ENCODE measurements around the gene ANXA9.

The ANXA9 gene

DNA sequence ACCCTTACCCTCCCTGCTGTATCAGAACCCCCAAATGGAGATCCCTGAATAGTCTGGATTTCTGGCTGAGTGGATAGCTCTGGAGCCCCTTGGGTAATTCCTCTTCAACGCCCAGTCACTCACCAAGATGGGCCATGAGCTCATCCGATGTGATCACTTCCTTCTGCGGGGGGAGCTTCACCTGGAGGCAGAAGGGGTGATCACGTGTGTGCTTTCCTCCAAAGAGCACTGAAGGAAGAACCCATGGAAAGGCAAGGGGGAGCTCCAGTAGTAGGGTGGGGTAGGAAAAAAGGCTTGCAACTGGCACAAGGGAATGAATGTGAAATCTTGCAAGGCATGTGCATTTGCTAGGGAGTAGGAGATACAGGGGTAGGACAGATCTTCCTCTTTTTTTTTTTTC lies 19.5 kb downstream of the ANXA9 start:
- TF ChIP-seq, protein P1, sequence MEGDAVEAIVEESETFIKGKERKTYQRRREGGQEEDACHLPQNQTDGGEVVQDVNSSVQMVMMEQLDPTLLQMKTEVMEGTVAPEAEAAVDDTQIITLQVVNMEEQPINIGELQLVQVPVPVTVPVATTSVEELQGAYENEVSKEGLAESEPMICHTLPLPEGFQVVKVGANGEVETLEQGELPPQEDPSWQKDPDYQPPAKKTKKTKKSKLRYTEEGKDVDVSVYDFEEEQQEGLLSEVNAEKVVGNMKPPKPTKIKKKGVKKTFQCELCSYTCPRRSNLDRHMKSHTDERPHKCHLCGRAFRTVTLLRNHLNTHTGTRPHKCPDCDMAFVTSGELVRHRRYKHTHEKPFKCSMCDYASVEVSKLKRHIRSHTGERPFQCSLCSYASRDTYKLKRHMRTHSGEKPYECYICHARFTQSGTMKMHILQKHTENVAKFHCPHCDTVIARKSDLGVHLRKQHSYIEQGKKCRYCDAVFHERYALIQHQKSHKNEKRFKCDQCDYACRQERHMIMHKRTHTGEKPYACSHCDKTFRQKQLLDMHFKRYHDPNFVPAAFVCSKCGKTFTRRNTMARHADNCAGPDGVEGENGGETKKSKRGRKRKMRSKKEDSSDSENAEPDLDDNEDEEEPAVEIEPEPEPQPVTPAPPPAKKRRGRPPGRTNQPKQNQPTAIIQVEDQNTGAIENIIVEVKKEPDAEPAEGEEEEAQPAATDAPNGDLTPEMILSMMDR (IDR thresholded peaks at IDR 0.05; ENCODE audit: control insufficient read depth, insufficient read depth, low read depth, low read length, missing control alignments), result no peak
- no peak overlapping the region for H3K4me3 ChIP-seq (ENCODE audit: control insufficient read depth, low read depth, low read length)
- DNase-seq (ENCODE audit: low read depth), result no peak

DNA sequence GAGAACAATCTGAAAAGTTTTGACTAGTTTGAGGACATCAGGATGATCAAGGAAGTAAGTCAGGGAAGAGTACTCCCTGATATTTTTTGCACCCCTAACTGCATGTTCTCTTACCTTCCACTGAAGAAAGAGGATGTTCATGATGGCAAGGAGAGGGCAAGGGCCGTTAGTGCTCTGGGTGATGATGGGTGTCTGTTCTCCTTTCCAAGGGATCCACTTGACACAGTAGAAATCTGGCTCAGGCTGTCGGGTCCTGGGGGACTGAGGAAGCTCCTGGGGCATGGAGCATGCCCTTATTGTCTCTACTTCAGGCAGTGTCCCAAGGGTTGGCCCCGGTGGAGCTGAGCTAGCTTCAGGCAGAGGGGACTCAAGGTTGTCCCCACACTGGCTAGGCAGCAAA lies 20.0 kb downstream of the ANXA9 start:
- TF ChIP-seq, protein P1 (IDR thresholded peaks at IDR 0.05; ENCODE audit: control insufficient read depth, insufficient read depth, low read depth, low read length, missing control alignments), result no peak
- H3K4me3 ChIP-seq (ENCODE audit: control insufficient read depth, low read depth, low read length), result no peak overlapping the region
- no peak for DNase-seq (ENCODE audit: low read depth)

DNA sequence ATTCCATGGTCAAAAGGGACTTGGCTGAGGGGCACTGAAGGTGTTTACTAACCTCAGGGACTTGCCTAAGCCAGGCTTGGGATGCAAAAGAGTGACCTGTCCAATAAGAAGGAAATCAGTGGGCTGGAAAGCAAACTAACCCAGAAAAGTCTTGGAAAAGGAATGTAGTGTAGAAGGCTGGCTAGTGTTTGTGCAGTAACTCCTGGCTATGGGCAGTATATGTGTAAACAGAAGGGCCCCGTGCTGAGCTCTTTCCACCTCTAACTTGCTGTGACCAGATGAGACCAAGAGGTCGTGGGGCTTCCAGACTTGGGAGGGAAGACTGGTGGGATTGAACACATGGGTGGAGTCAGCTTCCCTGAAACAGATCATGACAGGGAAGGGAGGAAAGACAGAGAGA lies 20.5 kb downstream of the ANXA9 start:
- TF ChIP-seq, protein P1 (IDR thresholded peaks at IDR 0.05; ENCODE audit: control insufficient read depth, insufficient read depth, low read depth, low read length, missing control alignments), result no peak
- no peak for DNase-seq (ENCODE audit: low read depth)
- no peak overlapping the region for H3K4me3 ChIP-seq (ENCODE audit: control insufficient read depth, low read depth, low read length)

DNA sequence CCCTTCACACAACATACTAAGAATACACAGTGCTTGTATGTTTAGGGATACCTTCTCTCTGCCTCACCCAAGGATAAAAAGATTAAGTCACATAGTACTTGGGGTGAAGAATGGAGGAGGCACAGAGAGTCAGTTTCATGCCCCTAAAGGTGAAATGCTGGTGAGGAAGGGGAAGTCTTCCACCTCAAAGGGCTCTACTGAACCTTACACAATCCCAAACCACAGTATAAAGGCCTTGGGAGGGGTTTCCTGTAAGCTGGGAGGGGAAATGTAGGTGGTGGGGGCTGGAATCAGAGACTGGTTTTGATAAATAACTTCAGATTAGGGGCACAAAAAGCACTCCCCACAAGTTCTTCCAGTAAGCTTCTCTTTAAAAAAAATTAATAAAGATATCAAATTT lies 21.1 kb downstream of the ANXA9 start:
- DNase-seq (ENCODE audit: low read depth), result no peak
- TF ChIP-seq, protein P1 (IDR thresholded peaks at IDR 0.05; ENCODE audit: control insufficient read depth, insufficient read depth, low read depth, low read length, missing control alignments), result no peak
- no peak overlapping the region for H3K4me3 ChIP-seq (ENCODE audit: control insufficient read depth, low read depth, low read length)

DNA sequence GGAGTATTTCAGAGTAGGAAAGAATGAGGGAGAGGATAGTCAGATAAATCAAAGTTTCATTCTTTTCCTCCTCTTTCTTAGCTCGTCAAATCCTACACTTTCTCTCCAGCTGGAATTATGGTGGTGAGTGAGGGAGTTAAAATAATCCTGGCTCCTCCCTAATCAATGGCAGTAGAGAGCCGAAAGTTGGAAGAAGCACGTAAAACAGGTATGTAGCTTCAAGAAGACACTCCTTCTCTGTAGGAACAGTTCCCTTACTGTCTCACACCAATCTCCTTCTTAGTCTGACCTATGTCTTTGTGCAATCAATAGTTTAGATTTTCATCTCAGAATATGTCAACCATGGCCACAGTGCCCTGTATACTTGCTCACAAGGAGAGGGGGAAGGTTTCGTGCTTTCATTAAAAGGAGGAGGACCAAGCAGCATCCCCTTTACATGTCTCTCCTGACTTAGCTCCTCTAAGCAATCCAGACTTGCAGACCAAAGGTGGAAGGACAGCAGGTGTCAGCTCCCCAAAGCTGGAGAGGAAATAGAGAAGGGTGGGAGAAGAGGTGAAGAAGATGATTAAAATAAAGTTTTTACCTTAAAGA lies 23.7 kb downstream of the ANXA9 start:
- H3K4me3 ChIP-seq (ENCODE audit: control insufficient read depth, low read depth, low read length), result peak overlapping the region; percentile 54
- TF ChIP-seq, protein P1 (IDR thresholded peaks at IDR 0.05; ENCODE audit: control insufficient read depth, insufficient read depth, low read depth, low read length, missing control alignments), result no peak
- no peak for DNase-seq (ENCODE audit: low read depth)

DNA sequence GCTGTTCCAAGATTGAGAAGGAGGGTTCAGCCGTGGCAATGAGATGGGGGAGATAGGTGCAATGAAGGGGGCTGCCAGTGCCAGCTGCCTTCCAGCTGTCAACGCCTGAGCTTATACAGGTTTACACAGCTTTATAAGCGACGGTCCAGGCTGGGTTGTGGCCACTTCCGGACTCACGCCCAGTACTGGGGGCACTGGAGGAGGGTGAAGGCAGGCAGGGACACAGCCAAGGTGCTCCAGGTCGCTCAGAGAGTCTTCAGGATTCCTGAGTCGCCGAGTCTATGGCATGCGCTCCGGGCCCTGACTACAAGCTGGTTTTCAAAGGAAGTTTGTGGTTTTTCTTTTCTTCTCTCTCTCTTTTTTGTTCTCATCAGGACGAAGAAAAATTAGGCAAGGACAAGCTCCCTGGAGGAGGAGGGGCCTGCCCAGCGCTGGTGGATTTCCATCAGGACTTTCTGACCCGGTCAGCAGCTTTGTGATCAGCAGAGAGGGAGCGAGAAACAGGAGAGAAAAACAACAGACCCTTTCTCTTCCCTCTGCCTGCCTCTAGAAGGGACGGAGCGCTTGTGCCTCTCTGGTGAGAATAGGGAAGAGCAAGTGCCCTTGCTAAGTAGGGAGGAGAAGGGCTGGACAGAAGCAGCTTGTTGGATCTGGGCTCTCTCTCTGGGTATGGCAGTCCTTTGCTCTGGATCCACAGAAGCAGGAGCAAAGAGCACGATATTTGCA lies 24.4 kb downstream of the ANXA9 start, which contains the start of gene MINDY1:
Gene MINDY1, minus strand, starts transcription at position 576 of the 726 bp plus-strand sequence. CDS start 4,285 bp downstream, outside the sequence.
- peak; percentile 67 for DNase-seq (ENCODE audit: low read depth)
- TF ChIP-seq, protein P1 (IDR thresholded peaks at IDR 0.05; ENCODE audit: control insufficient read depth, insufficient read depth, low read depth, low read length, missing control alignments), result peak; percentile 55
- H3K4me3 ChIP-seq (ENCODE audit: control insufficient read depth, low read depth, low read length), result peak within 1 kb of the TSS; percentile 54
